Loucy (cell line): ENCODE results near the gene POTEF.
"Not testable (repeated sequence)": the region's sequence is repeated elsewhere in the genome, so short reads cannot be mapped to it uniquely, and the experiment has no call there.

Experiments used
- EZH2phosphoT487 ChIP-seq: fragments of 200-600 bp; IDR thresholded peaks from 2 replicates; pipeline ENCODE4 v1.6.1; 2018; ENCODE audit warnings: antibody characterized with exemption, mild to moderate bottlenecking, moderate library complexity, borderline replicate concordance
- TF ChIP-seq, protein P1 (sequence below): fragments of 200-600 bp; sonication (generic); conservative IDR thresholded peaks from 2 replicates; pipeline ENCODE4 v1.5.1; 2014; ENCODE audit warnings: mild to moderate bottlenecking, antibody characterized with exemption, low read length

DNA sequence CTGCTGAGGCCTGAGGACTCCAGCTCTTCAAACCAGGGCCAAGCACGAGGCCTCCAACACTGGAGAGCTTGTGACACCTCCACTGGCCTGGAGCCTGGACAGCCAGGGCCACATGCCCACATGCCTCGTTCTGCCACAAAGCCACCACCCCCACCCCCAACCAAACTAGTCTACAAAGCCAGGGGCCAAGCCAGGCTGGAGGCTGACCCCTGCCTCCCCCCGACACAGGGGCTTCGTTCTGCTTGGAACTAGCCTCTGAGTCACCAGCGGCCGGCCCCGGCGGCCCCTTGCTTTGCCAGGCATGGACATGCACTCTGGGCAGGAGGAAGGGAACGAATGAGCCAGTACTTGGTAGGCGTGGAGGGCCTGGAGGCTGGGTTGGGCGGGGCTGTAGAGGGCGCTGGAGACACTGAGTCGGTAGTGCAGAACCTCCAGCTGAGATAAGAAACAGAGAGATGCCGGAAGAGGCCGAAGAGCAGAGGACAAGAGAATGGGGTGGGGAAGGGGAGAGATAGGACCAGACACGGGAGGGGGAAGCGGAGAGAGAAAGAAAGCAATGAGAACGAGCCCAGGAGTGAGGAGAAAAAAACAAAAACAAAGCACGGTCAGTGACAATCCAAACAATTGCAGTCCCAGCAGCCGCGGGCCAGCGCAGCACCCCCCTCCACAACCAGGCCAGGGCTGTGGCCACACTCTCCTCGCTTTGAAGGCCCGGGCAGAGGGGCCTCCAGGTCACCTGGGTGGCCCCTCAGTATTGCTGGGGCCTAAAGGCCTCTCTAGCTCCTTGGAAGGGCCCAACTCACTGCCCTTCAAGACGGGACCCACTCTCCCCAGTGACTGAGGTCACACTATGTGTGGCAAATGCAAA lies 32.0 kb upstream of the POTEF start:
- TF ChIP-seq, protein P1, sequence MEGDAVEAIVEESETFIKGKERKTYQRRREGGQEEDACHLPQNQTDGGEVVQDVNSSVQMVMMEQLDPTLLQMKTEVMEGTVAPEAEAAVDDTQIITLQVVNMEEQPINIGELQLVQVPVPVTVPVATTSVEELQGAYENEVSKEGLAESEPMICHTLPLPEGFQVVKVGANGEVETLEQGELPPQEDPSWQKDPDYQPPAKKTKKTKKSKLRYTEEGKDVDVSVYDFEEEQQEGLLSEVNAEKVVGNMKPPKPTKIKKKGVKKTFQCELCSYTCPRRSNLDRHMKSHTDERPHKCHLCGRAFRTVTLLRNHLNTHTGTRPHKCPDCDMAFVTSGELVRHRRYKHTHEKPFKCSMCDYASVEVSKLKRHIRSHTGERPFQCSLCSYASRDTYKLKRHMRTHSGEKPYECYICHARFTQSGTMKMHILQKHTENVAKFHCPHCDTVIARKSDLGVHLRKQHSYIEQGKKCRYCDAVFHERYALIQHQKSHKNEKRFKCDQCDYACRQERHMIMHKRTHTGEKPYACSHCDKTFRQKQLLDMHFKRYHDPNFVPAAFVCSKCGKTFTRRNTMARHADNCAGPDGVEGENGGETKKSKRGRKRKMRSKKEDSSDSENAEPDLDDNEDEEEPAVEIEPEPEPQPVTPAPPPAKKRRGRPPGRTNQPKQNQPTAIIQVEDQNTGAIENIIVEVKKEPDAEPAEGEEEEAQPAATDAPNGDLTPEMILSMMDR: not testable (repeated sequence)
- TF ChIP-seq EZH2phosphoT487: not testable (repeated sequence)
